Vagina (tissue), 2 donors: Measurements from ENCODE around the gene PRRT4. TPM values are rescaled to one million over a fixed set of nuclear protein-coding genes. Genes with fewer than 3 reads are reported as not detected.

Experiments
- DNase-seq, 2 donors: peaks; one replicate each; pipeline ENCODE4 v3.0.0-alpha.2; 2017; ENCODE audit errors: extremely low spot score in 2 of 2
- H3K27ac ChIP-seq: fragments of 200-600 bp; sonication (generic); one replicate; pipeline ENCODE4 v1.5.1; 2019
- H3K27me3 ChIP-seq: fragments of 200-600 bp; sonication (generic); one replicate; pipeline ENCODE4 v1.5.1; 2019
- H3K36me3 ChIP-seq, 2 donors: fragments of 200-600 bp; sonication (generic); one replicate each; pipeline ENCODE4 v1.5.1; 2017 to 2019
- H3K4me1 ChIP-seq: fragments of 200-600 bp; sonication (generic); one replicate; pipeline ENCODE4 v1.5.1; 2019
- H3K4me3 ChIP-seq, 2 donors: fragments of 200-600 bp; sonication (generic); 1 replicate in 1 of 2; 2 replicates in 1 of 2; pipeline ENCODE4 v1.5.1; 2016 to 2019
- H3K9me3 ChIP-seq: fragments of 200-600 bp; sonication (generic); one replicate; pipeline ENCODE4 v1.5.1; 2019
- CTCF ChIP-seq, 3 experiments: fragments of 450-650 bp in 2 of 3; fragments of 200-600 bp in 1 of 3; sonication (generic) in 1 of 3; IDR thresholded peaks; one replicate each; pipeline ENCODE4 v1.5.1; 2017 to 2019; ENCODE audit warnings: antibody characterized with exemption in 3 of 3, mild to moderate bottlenecking in 2 of 3, moderate library complexity in 2 of 3
- POLR2A ChIP-seq, 2 donors: fragments of 450-650 bp; IDR thresholded peaks; one replicate each; pipeline ENCODE4 v1.6.1; 2017; ENCODE audit warnings: antibody characterized with exemption in 2 of 2, mild to moderate bottlenecking in 2 of 2, moderate library complexity in 2 of 2
- POLR2AphosphoS5 ChIP-seq, 2 donors: sonication (generic); formaldehyde crosslinking; IDR thresholded peaks; one replicate each; pipeline ENCODE4 v1.9.0; 2017; ENCODE audit warnings: antibody characterized with exemption in 2 of 2, mild to moderate bottlenecking in 2 of 2, low read depth in 1 of 2; ENCODE audit not compliant: insufficient read depth in 1 of 2
- intact Hi-C: fragments of 100-400 bp; cut with DNase I; formaldehyde crosslinking; loops from one replicate; pipeline ENCODE4 v1.15.1; 2023
- total RNA-seq: library from RNA; depleted of rRNA; stranded (reverse); fragments of >200 nt; gene quantifications from one replicate; pipeline ENCODE4 v1.2.3, GENCODE V29; 2016

The PRRT4 gene
- total RNA-seq, 1 donor from 2014 or later = 7.6 TPM

GRCh38 chr7:128399991-128400390 lies 38.5 kb upstream of the PRRT4 start:
- no peak overlapping the region for H3K27ac ChIP-seq
- DNase-seq = no peak

GRCh38 chr7:128398841-128399135 lies 37.3 kb upstream of the PRRT4 start:
- TF ChIP-seq CTCF (IDR thresholded peaks at IDR 0.05) = peak in 2 of 3 experiments; percentile 2 to 16
- no peak for TF ChIP-seq POLR2A (IDR thresholded peaks at IDR 0.05)
- Histone ChIP-seq H3K27ac (no peak overlapping the region), H3K27me3 (no peaks in the 10 kb centered on the region), H3K9me3 (no peaks in the 10 kb centered on the region), H3K4me3 (no peak overlapping the region), H3K36me3 (peaks cover 4 to 70% of the 10 kb centered on the region in 2 donors), H3K4me1 (peaks cover 3% of the 10 kb centered on the region)
- intact Hi-C loops = no loop called here
- DNase-seq = no peak

More at GRCh38 chr7:128399991-128400390, 38.5 kb upstream of the PRRT4 start:
- H3K4me3 ChIP-seq = no peak overlapping the region
- intact Hi-C loops = loop anchor here (10.0 kb wide), 2 partner anchors 55 to 1675 kb away; partner anchors contain the start of genes HILPDA and KLHDC10
- H3K36me3 ChIP-seq = peaks cover 4 to 58% of the 10 kb centered on the region in 2 donors
- H3K9me3 ChIP-seq = no peaks in the 10 kb centered on the region
- peaks cover 15% of the 10 kb centered on the region for H3K4me1 ChIP-seq
- no peaks in the 10 kb centered on the region for H3K27me3 ChIP-seq
- TF ChIP-seq POLR2AphosphoS5 (IDR thresholded peaks at IDR 0.05; ENCODE audit: insufficient read depth in 1 of 2, low read depth in 1 of 2) (no peak), POLR2A (IDR thresholded peaks at IDR 0.05) (no peak), CTCF (IDR thresholded peaks at IDR 0.05) (no peak)

- H3K27me3 ChIP-seq = no peaks in the 10 kb centered on the region
- H3K27ac ChIP-seq = no peak overlapping the region
- peaks cover 4 to 76% of the 10 kb centered on the region in 2 donors for H3K36me3 ChIP-seq
- TF ChIP-seq POLR2AphosphoS5 (IDR thresholded peaks at IDR 0.05; ENCODE audit: insufficient read depth in 1 of 2, low read depth in 1 of 2) = no peak
- peak; percentile 65 to 91 (median 87) for TF ChIP-seq CTCF (IDR thresholded peaks at IDR 0.05)
- TF ChIP-seq POLR2A (IDR thresholded peaks at IDR 0.05) = no peak
- no peaks in the 10 kb centered on the region for H3K4me1 ChIP-seq
- no peak overlapping the region for H3K4me3 ChIP-seq
- no peak for DNase-seq
- no peaks in the 10 kb centered on the region for H3K9me3 ChIP-seq
- intact Hi-C loops = no loop called here
Observed at GRCh38 chr7:128398016-128398840, 36.7 kb upstream of the PRRT4 start.

- Histone ChIP-seq H3K4me1 (no peaks in the 10 kb centered on the region), H3K27me3 (no peaks in the 10 kb centered on the region), H3K4me3 (no peak overlapping the region), H3K27ac (no peak overlapping the region), H3K36me3 (peaks cover 4 to 78% of the 10 kb centered on the region in 2 donors), H3K9me3 (no peaks in the 10 kb centered on the region)
- TF ChIP-seq POLR2A (IDR thresholded peaks at IDR 0.05) (no peak), CTCF (IDR thresholded peaks at IDR 0.05) (no peak), POLR2AphosphoS5 (IDR thresholded peaks at IDR 0.05; ENCODE audit: insufficient read depth in 1 of 2, low read depth in 1 of 2) (no peak)
- no peak for DNase-seq
- intact Hi-C loops = no loop called here
Observed at GRCh38 chr7:128396357-128396756, 34.9 kb upstream of the PRRT4 start.

- Histone ChIP-seq H3K4me1 (no peaks in the 10 kb centered on the region), H3K9me3 (no peaks in the 10 kb centered on the region), H3K27me3 (no peaks in the 10 kb centered on the region), H3K27ac (no peak overlapping the region), H3K4me3 (no peak overlapping the region), H3K36me3 (peaks cover 4 to 75% of the 10 kb centered on the region in 2 donors)
- no peak for DNase-seq
- TF ChIP-seq POLR2AphosphoS5 (IDR thresholded peaks at IDR 0.05; ENCODE audit: insufficient read depth in 1 of 2, low read depth in 1 of 2) (no peak), CTCF (IDR thresholded peaks at IDR 0.05) (no peak), POLR2A (IDR thresholded peaks at IDR 0.05) (no peak)
- intact Hi-C loops = no loop called here
Observed at GRCh38 chr7:128395748-128396147, 34.3 kb upstream of the PRRT4 start.
